Measurements from ENCODE around the gene SRSF12.

- TF ChIP-seq ZFP30 (CRISPR knock-in tag; IDR thresholded peaks at IDR 0.05) (no peak), TOX (CRISPR knock-in tag; IDR thresholded peaks at IDR 0.05; ENCODE audit: borderline replicate concordance) (no peak), TCF4 (CRISPR knock-in tag; IDR thresholded peaks at IDR 0.05; ENCODE audit: borderline replicate concordance) (no peak), ESRRG (CRISPR knock-in tag; IDR thresholded peaks at IDR 0.05) (no peak), BACH2 (CRISPR knock-in tag; IDR thresholded peaks at IDR 0.05; ENCODE audit: borderline replicate concordance) (no peak), ZC3H10 (CRISPR knock-in tag; IDR thresholded peaks at IDR 0.05) (peak; percentile 14; the same call in 1 of the 2 replicates), OSR1 (CRISPR knock-in tag; IDR thresholded peaks at IDR 0.05) (no peak), ZFP3 (CRISPR knock-in tag; IDR thresholded peaks at IDR 0.05) (no peak), RARB (CRISPR knock-in tag; IDR thresholded peaks at IDR 0.05) (no peak), GLIS3 (CRISPR knock-in tag; IDR thresholded peaks at IDR 0.05) (peak; percentile 45; the same call in 1 of the 2 replicates), ISL1 (CRISPR knock-in tag; IDR thresholded peaks at IDR 0.05) (no peak), CSRNP3 (CRISPR knock-in tag; IDR thresholded peaks at IDR 0.05) (no peak), PATZ1 (CRISPR knock-in tag; IDR thresholded peaks at IDR 0.05; ENCODE audit: borderline replicate concordance) (peak; percentile 15; the same call in 1 of the 2 replicates), CSDC2 (CRISPR knock-in tag; IDR thresholded peaks at IDR 0.05) (no peak)
These were observed 32.3 kb downstream of the SRSF12 start for GRCh38 chr6:89085409-89086205.

All from SK-N-SH treated with all-trans-retinoic acid at 6 μM for 48 hours (cell line).